ENCODE results near the gene PHF23. TPM values are rescaled to one million over a fixed set of nuclear protein-coding genes. Genes with fewer than 3 reads are reported as not detected.

The PHF23 gene
- total RNA-seq, result 24.2 TPM

GRCh38 chr17:7239091-7240027 lies at the start of gene PHF23:
Gene PHF23 (minus strand): TSS chr17:7239457. CDS start chr17:7239279, 178 bp downstream.
- DNase-seq (ENCODE audit: low read depth in 2 of 3, low spot score in 2 of 3), result peak; percentile 96 to 99 (median 99)

DNA sequence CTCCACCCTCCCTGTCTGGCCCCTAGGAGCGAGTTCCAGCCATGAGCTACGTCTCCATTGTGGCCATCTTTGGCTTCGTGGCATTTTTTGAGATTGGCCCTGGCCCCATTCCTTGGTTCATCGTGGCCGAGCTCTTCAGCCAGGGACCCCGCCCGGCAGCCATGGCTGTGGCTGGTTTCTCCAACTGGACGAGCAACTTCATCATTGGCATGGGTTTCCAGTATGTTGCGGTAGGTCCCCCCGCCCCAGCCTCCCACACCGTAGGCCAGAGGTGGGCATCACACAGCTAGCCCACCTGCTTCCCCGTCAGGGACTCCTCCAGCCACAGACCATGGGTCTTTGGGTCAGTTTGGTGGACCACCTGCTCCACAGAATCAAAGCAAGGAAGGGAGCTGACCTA lies 46.4 kb upstream of the PHF23 start:
- no peak for DNase-seq (ENCODE audit: low read depth in 2 of 3, low spot score in 2 of 3)

GRCh38 chr17:7284911-7285310 lies 45.7 kb upstream of the PHF23 start:
- no peak for DNase-seq (ENCODE audit: low read depth in 2 of 3, low spot score in 2 of 3)

DNA sequence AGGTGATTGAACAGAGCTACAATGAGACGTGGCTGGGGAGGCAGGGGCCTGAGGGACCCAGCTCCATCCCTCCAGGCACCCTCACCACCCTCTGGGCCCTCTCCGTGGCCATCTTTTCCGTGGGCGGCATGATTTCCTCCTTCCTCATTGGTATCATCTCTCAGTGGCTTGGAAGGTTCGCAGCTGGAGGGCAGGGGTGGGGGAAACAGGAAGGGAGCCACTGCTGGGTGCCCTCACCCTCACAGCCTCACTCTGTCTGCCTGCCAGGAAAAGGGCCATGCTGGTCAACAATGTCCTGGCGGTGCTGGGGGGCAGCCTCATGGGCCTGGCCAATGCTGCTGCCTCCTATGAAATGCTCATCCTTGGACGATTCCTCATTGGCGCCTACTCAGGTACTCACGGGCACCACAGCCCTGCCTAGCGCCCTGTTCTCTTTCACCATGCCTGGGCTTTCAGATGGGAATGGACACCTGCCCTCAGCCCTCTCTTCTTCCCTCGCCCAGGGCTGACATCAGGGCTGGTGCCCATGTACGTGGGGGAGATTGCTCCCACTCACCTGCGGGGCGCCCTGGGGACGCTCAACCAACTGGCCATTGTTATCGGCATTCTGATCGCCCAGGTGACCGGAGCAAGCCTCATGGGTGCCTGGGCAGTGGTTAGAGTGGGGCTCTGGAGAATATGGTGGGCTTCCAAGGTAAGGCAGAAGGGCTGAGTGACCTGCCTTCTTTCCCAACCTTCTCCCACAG lies 44.4 kb upstream of the PHF23 start:
- DNase-seq (ENCODE audit: low read depth in 2 of 3, low spot score in 2 of 3), result no peak

DNA sequence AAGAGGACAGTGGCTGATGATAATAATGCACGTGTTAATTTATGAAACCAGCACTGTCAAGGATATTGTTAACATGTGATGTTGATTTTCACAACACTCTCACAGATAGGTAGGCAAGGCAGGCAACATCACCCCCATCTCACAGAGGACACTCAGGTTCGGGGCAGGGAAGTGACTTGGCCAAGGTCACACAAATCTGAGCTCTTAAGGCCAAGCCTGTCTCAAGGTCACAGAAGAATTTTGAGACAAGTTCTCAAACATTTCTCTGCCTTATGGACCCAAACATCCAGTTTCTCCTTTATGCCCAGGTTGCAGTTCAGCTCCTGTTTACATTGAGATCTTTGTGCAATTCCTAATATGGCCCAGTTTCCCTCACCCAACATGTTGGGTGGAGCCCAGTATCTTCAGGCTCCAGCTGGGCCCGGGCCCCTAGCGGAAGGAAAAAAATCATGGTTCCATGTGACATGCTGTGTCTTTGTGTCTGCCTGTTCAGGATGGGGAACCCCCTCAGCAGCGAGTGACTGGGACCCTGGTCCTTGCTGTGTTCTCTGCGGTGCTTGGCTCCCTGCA lies 43.6 kb upstream of the PHF23 start:
- peak in 2 of 3 donors; percentile 40 to 49 for DNase-seq (ENCODE audit: low read depth in 2 of 3, low spot score in 2 of 3)

DNA sequence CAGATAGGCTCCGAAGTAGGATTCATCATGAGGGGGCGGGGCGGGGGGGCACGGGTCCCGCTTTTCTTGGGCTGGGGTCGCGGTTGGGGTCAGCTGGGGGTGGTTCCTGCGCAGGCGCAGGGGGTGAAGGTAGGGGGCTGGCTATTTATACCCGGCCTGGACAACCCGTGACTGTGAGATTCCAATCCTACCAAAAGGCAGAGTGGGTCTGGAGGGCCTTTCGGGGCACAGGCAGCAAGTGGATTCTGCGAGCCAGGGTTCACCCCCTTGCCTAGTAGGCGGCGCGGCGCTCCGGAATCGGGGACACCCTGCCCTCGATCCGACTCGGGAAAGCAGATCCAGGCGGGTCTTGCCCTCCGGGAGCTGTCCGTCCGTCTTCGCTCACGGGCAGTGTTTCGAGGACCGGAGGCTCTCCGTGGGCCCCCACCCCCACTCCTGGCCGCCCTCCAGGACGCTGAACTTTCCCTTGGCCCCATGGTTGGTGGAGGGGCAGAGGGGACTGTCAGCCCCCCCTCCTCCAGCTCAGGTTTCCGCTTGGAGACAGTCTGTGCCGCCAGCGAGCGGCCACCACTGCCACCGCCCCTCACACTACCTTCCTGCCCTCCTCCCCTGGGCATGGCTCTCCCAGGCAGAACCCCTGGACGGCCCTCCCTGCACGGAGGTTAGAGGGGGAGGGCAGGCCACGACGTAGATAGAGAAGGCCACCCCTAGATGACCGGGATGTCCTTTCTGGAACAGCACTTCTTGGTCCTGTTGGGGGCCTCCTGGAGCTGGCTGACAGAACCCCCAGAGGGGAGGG lies 42.9 kb upstream of the PHF23 start:
- DNase-seq (ENCODE audit: low read depth in 2 of 3, low spot score in 2 of 3), result peak in 2 of 3 donors; percentile 34 to 54

- peak; percentile 49 to 87 (median 87) for DNase-seq (ENCODE audit: low read depth in 2 of 3, low spot score in 2 of 3)
Observed at GRCh38 chr17:7281074-7281952, 42.1 kb upstream of the PHF23 start, which contains the start of gene SLC2A4. Gene SLC2A4 (plus strand): TSS chr17:7281718. CDS start chr17:7281935, 217 bp downstream.

- peak; percentile 74 to 93 (median 82) for DNase-seq (ENCODE audit: low read depth in 2 of 3, low spot score in 2 of 3)
Observed at GRCh38 chr17:7280519-7281073, 41.3 kb upstream of the PHF23 start.

- DNase-seq (ENCODE audit: low read depth in 2 of 3, low spot score in 2 of 3), result no peak
Observed at GRCh38 chr17:7279448-7279847, 40.2 kb upstream of the PHF23 start.

DNA sequence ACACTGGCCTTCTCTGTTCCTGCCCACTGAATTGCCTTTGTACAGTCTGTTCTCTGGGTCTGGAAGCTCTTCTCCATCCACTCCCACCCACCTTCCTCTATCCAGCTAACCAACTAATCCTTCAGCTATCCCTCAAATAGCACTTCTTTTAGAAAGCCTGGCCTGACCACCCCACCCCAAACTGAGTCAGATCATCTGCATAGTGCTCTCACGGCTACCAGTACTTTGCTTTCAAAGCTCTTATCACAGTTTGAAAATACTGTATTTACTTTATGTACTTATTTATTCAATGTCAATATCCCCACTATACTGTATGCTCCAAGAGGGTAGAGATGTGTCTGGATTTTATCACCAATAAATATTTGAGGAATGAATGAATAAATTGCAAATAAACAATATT lies 27.5 kb upstream of the PHF23 start:
- DNase-seq (ENCODE audit: low read depth in 2 of 3, low spot score in 2 of 3), result no peak

DNA sequence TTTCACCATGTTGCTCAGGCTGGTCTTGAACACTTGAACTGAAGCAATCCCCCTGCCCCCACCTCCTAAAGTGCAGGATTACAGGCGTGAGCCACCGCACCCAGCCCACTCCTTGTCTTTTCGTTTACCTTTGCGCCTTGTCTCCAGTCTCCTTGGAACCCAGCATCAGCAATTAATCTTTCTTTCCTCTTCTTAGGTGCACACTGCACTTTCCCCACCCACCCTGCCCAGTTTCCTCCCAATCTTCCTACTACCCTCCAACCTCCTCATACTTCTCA lies 24.5 kb upstream of the PHF23 start:
- DNase-seq (ENCODE audit: low read depth in 2 of 3, low spot score in 2 of 3), result no peak

- peak in 1 of 3 donors; percentile 25 for DNase-seq (ENCODE audit: low read depth in 2 of 3, low spot score in 2 of 3)
Observed at GRCh38 chr17:7262935-7263800, 23.9 kb upstream of the PHF23 start.

DNA sequence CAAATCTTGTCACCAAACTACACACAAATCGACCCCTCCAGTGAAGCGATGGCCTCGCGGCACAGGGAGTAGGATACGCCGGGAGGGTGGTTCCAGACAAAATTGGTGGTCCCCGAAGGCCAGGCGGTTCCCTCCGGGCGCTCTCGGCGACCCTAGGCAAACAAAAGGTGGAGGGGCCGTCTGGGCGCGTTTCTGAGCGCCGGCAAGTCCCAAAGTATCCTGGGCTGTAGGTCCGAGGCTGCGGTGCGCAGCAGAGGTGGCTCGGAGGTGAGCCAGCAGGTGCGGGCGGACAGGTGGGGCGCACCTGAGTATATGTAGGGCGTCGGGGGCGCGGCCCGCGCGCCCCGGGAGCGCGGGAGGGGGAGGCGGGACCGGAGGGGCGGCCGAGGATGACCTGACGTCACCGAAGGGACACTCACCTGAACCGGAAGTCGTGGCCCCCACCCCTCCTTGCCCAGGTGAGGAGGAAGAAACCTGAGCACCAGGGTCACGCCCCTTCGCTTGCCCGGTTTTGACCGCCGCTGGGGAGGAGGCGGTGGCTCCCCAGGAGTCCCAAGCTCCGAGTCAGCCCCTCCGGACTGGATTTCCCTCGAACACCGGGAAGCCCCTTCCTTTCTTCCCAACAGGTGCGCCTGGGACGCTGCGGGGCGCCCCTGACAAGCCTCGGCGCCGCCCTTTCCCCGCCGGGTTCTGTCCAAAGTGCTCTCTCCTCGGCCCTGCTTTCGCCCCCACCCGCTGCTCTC lies 23.1 kb upstream of the PHF23 start, which contains the start of gene CLDN7:
Gene CLDN7, minus strand, starts transcription at position 287 of the 743 bp plus-strand sequence. CDS start 435 bp downstream, outside the sequence.
- no peak for DNase-seq (ENCODE audit: low read depth in 2 of 3, low spot score in 2 of 3)

DNA sequence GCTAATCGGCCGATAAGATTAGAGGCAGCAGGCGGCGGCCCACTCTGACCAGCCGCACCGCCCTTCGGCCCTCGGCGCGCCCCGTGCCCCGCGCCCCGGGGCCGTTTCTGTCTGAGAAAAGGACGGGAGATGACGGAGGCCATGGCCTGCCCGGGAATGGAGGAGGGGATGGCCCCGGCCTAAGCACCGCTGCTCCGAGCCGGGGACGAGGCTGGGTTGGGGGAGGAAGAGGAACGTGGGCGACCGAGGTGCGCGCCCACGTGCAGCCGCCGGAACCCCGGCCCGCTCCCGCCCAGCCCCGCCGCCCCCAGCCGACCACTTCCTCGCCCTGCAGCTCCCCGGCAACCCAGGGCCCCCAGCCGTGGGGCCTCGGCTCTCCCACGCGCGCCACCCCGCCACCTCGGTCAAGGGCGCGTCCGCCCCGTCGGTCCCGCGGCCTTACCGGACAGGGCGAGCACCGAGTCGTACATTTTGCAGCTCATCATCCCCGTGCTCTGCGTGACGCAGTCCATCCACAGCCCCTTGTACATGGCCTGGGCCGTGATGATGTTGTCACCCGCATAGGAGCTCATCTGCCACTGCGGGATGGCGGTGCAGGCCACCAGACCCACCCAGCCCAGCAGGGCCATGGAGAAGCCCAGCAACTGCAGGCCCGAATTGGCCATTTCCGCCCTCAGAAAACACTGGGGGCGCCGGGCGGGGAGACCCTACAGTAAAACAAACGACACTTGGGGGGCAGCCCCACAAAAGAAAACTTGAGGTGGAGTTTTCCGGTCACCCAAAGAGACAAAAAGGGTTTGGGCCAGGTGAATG lies 22.3 kb upstream of the PHF23 start:
- DNase-seq (ENCODE audit: low read depth in 2 of 3, low spot score in 2 of 3), result peak in 2 of 3 donors; percentile 29 to 33

- peak in 2 of 3 donors; percentile 18 to 39 for DNase-seq (ENCODE audit: low read depth in 2 of 3, low spot score in 2 of 3)
Observed at GRCh38 chr17:7260651-7261378, 21.6 kb upstream of the PHF23 start.

DNA sequence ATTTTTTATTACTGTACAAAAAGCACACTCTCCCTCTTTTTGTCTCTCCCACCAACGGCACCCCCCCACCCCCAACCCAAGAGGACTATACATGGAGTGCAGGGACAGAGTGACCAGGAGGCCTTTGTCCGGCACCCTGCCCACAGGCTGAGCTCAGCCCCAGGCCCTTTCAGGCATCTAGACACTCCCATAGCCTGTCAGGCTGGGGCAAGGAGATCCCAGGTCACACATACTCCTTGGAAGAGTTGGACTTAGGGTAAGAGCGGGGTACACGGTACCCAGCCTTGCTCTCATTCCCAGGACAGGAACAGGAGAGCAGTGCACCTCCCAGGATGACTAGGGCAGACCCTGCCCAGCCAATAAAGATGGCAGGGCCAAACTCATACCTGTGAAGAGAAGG lies 20.9 kb upstream of the PHF23 start:
- DNase-seq (ENCODE audit: low read depth in 2 of 3, low spot score in 2 of 3), result no peak
